T-cell (primary cell): Measurements from ENCODE around the gene SLC22A9. TPM values are rescaled to one million over a fixed set of nuclear protein-coding genes. Genes with fewer than 3 reads are reported as not detected.

Experiments used
- ATAC-seq, 4 experiments: fragments of 200-7000 bp in 3 of 4; fragments of 150-1000 bp in 1 of 4; cut with Tn5 transposase; replicated peaks in 1 of 4; 1 replicate in 3 of 4; 2 replicates in 1 of 4; pipeline ENCODE4 v1.10.0; 2021; ENCODE audit warnings: moderate library complexity in 3 of 4, mild to moderate bottlenecking in 2 of 4, moderate number of reproducible peaks in 1 of 4
- CTCF ChIA-PET, 2 donors: fragments of 300-600 bp; sonication (Branson Sonifier 250); formaldehyde crosslinking; loops; one replicate each; lab custom pipeline; 2022; ENCODE audit warnings: antibody characterized with exemption in 2 of 2; lab: Charles Lee
- POLR2A ChIA-PET, 2 donors: fragments of 300-600 bp; sonication (Branson Sonifier 250); formaldehyde crosslinking; loops; one replicate each; lab custom pipeline; 2022; ENCODE audit warnings: antibody characterized with exemption in 2 of 2; lab: Charles Lee
- DNase-seq, 35 experiments: peaks; one replicate each; pipeline versions ENCODE4 v3.0.0 to v3.0.0-alpha.2; 2013 to 2023
- H3K27ac ChIP-seq: one replicate; pipeline ENCODE4 v1.5.1; 2013; ENCODE audit warnings: low read length
- H3K27me3 ChIP-seq, 2 experiments: replicated peaks in 1 of 2; 1 replicate in 1 of 2; 2 replicates in 1 of 2; pipeline versions ENCODE4 v1.6.1 to v1.7.0; 2013; ENCODE audit warnings: low read length in 1 of 2, mixed read lengths in 1 of 2; ENCODE audit not compliant: control insufficient read depth in 2 of 2, insufficient read depth in 2 of 2; ENCODE audit errors: extremely low read depth in 1 of 2
- H3K36me3 ChIP-seq, 2 donors: 1 replicate in 1 of 2; 2 replicates in 1 of 2; pipeline versions ENCODE4 v1.6.1 to v1.7.0; 2013; ENCODE audit warnings: low read length in 1 of 2; ENCODE audit not compliant: control insufficient read depth in 2 of 2, insufficient read depth in 1 of 2; ENCODE audit errors: extremely low read depth in 1 of 2
- H3K4me1 ChIP-seq, 2 experiments: 1 replicate in 1 of 2; 2 replicates in 1 of 2; pipeline versions ENCODE4 v1.6.1 to v1.7.0; 2013; ENCODE audit warnings: low read length in 2 of 2, mixed read lengths in 1 of 2; ENCODE audit not compliant: insufficient read depth in 2 of 2, control insufficient read depth in 1 of 2; ENCODE audit errors: extremely low read depth in 1 of 2
- H3K4me3 ChIP-seq, 2 donors: 1 replicate in 1 of 2; 2 replicates in 1 of 2; pipeline versions ENCODE4 v1.5.1 to v1.7.0; 2013; ENCODE audit warnings: mild to moderate bottlenecking in 2 of 2, low read length in 1 of 2, moderate library complexity in 1 of 2; ENCODE audit not compliant: control insufficient read depth in 1 of 2; ENCODE audit errors: extremely low read depth in 1 of 2
- H3K9me3 ChIP-seq: 2 replicates; pipeline ENCODE4 v1.7.0; 2013
- H3K27ac Mint-ChIP-seq, 2 donors: one replicate each; pipeline ENCODE4 v1.8.0; 2020 to 2021; ENCODE audit warnings: mild to moderate bottlenecking in 2 of 2, mixed read lengths in 2 of 2
- H3K27me3 Mint-ChIP-seq, 2 donors: one replicate each; pipeline ENCODE4 v1.8.0; 2021 to 2022; ENCODE audit warnings: mixed read lengths in 2 of 2
- H3K36me3 Mint-ChIP-seq: one replicate; pipeline ENCODE4 v1.8.0; 2021; ENCODE audit warnings: mixed read lengths
- H3K4me1 Mint-ChIP-seq, 3 donors: one replicate each; pipeline ENCODE4 v1.8.0; 2020 to 2022; ENCODE audit warnings: mixed read lengths in 3 of 3, mild to moderate bottlenecking in 1 of 3
- H3K4me3 Mint-ChIP-seq, 3 donors: one replicate each; pipeline ENCODE4 v1.8.0; 2020 to 2022; ENCODE audit warnings: mild to moderate bottlenecking in 3 of 3, mixed read lengths in 3 of 3, moderate library complexity in 3 of 3
- H3K9me3 Mint-ChIP-seq, 3 donors: one replicate each; pipeline ENCODE4 v1.8.0; 2020 to 2022; ENCODE audit warnings: mixed read lengths in 3 of 3
- WGBS: methylation state at CpG from one replicate; pipeline ENCODE4 v1.1.5; 2013; ENCODE audit warnings: missing lambda C conversion rate; ENCODE audit not compliant: insufficient coverage; 5-methylcytosine and 5-hydroxymethylcytosine counted together
- total RNA-seq, 35 experiments: library from RNA in 6 of 35; stranded (reverse) in 6 of 35; fragments of 120-200 nt in 1 of 35; gene quantifications; one replicate each; pipeline versions ENCODE4 v1.2.1 to v1.2.4 and lab custom pipeline; 2013 to 2026

SLC22A9 gene
- total RNA-seq, 5 donors from 2014 or later (not counting 1 experiment from before 2014, with no cell fraction given) = 0.12 TPM; not detected in 4

DNA sequence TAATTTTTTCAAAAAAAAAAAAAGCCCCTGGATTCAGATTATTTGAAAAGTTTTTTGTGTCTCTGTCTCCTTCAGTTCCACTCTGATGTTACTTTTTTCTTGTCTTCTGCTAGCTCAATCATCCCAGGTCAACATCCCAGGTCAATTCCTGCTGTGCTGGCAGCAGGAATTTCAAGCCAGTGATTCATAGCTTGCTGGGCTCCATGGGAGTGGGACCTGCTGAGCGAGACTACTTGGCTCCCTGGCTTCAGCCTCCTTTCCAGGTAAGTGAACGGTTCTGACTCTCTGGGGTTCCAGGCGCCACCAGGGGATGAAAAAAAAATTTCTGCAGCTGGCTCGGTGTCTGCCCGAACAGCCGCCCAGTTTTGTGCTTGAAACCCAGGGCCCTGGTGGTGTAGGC, 90.0 kb downstream of the SLC22A9 start:
- no peaks in the 10 kb centered on the region for H3K9me3 Mint-ChIP-seq
- WGBS = 76% methylated on average over 6 of the region's 6 CpGs
- no peaks in the 10 kb centered on the region for H3K36me3 Mint-ChIP-seq
- H3K27me3 Mint-ChIP-seq = peaks cover 6% of the 10 kb centered on the region in 2 donors
- no peak overlapping the region for H3K4me3 Mint-ChIP-seq
- H3K4me1 ChIP-seq = no peaks in the 10 kb centered on the region
- no peaks in the 10 kb centered on the region for H3K9me3 ChIP-seq
- no peaks in the 10 kb centered on the region for H3K4me1 Mint-ChIP-seq
- no peak overlapping the region for H3K27ac ChIP-seq
- CTCF ChIA-PET = no interaction called here
- POLR2A ChIA-PET = no interaction called here
- DNase-seq (no peak), ATAC-seq (no peak)
- H3K4me3 ChIP-seq = no peak overlapping the region
- H3K36me3 ChIP-seq = no peaks in the 10 kb centered on the region
- H3K27me3 ChIP-seq = peaks cover 0 to 7% of the 10 kb centered on the region in 2 experiments
- no peak overlapping the region for H3K27ac Mint-ChIP-seq

Other genes with a start within 250 kb of the SLC22A9 start
- gene SLC22A24, start 225.6 kb upstream of the SLC22A9 start, total RNA-seq = not detected
- gene SLC22A25, start 126.2 kb upstream of the SLC22A9 start, total RNA-seq = not detected
- gene PLAAT5, start 121.4 kb downstream of the SLC22A9 start, total RNA-seq = under 1 TPM in 3 of 5 donors, not detected in 2; 0.16 to 0.32 (median 0.23) TPM
- not detected for gene LGALS12, start 136.3 kb downstream of the SLC22A9 start, total RNA-seq
- 100 to 1,000 TPM in 4 of 5 donors, 10 to 100 TPM in 1; 90.2 to 144 (median 126) TPM for gene PLAAT4, start 167.0 kb downstream of the SLC22A9 start, total RNA-seq
- gene PLAAT2, start 193.6 kb downstream of the SLC22A9 start, total RNA-seq = under 1 TPM in 2 of 5 donors, not detected in 3; 0.51 to 0.53 TPM
- 1 to 10 TPM; 3.7 to 10.0 (median 6.0) TPM for gene PLAAT3, start 244.6 kb downstream of the SLC22A9 start, total RNA-seq